ENCODE measurements around the gene TMEM121B. TPM values are rescaled to one million over a fixed set of nuclear protein-coding genes. Genes with fewer than 3 reads are reported as not detected.
"Not testable (repeated sequence)": the region's sequence is repeated elsewhere in the genome, so short reads cannot be mapped to it uniquely, and the experiment has no call there.

The TMEM121B gene
- total RNA-seq, 2 experiments from 2014 or later = 0.13 to 0.14 TPM

DNA sequence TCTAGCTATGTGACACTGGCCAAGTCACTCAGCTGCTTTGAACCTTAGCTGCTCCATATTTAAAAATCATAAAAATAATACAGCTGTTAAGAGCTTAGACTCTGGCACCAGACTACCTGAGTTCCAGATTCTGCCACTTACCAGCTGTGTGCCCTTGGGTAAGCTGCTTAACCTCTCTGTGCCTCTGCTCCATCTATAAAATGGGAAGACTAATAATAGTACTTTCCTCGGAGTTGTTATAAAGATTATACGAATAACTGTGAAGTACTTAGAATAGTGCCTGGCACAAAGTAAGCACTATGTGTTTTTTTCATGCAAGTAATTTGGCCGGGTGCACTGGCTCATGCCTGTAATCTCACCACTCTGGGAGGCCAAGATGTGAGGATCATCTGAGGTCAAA is 36.6 kb upstream of the TMEM121B start:
- peaks cover 38% of the 10 kb centered on the region for H3K4me1 Mint-ChIP-seq (ENCODE audit: low read depth)
- H3K9me3 Mint-ChIP-seq = no peaks in the 10 kb centered on the region
- TF ChIP-seq, protein P1, sequence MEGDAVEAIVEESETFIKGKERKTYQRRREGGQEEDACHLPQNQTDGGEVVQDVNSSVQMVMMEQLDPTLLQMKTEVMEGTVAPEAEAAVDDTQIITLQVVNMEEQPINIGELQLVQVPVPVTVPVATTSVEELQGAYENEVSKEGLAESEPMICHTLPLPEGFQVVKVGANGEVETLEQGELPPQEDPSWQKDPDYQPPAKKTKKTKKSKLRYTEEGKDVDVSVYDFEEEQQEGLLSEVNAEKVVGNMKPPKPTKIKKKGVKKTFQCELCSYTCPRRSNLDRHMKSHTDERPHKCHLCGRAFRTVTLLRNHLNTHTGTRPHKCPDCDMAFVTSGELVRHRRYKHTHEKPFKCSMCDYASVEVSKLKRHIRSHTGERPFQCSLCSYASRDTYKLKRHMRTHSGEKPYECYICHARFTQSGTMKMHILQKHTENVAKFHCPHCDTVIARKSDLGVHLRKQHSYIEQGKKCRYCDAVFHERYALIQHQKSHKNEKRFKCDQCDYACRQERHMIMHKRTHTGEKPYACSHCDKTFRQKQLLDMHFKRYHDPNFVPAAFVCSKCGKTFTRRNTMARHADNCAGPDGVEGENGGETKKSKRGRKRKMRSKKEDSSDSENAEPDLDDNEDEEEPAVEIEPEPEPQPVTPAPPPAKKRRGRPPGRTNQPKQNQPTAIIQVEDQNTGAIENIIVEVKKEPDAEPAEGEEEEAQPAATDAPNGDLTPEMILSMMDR (IDR thresholded peaks at IDR 0.05) = no peak
- no peak for ATAC-seq
- ChIA-PET POLR2A (interaction anchor here (1.0 to 2.0 kb wide), 6 partner anchors 14 to 481 kb away, joined by 3 to 7 read pairs (median 4); partner anchors contain the start of gene BCL2L13), CTCF (interaction anchor here (1.2 to 9.4 kb wide), 4 partner anchors 15 to 344 kb away, joined by 3 to 114 read pairs (median 4); no protein-coding TSS in a partner anchor)
- no peak for DNase-seq
- intact Hi-C loops (cut with micrococcal nuclease) = loop anchor here (5.0 kb wide), 1 partner anchor 70 kb away; no protein-coding TSS in a partner anchor
- peak overlapping the region; percentile 80 for H3K4me3 Mint-ChIP-seq
- no peaks in the 10 kb centered on the region for H3K27me3 Mint-ChIP-seq
- H3K36me3 Mint-ChIP-seq (ENCODE audit: low read depth) = peaks cover 32% of the 10 kb centered on the region
- H3K27ac Mint-ChIP-seq = peak overlapping the region; percentile 77

DNA sequence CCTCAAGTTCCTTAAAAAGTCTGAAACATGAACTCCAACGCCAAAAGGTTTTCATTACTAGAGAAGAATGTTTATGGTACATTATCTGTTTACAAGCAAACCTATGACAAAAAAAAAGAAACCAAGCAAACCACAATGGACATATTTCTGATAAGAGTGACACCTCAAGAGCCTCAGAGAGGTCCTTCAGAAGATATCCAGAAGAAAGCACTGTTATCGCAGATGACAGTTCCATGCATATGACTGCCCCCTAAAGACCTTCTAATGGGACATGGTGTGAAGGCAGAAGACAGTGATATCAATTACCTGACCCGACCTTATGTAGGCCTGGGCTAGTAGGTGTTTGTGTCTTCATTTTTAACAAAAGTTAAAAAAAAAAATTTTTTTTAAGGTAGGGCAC is 34.8 kb upstream of the TMEM121B start:
- ChIA-PET POLR2A (no interaction called here), CTCF (interaction anchor here (9.4 kb wide), 1 partner anchor 17 kb away, joined by 114 read pairs; no protein-coding TSS in a partner anchor)
- Mint-ChIP-seq H3K27me3 (no peaks in the 10 kb centered on the region), H3K27ac (no peak overlapping the region), H3K4me3 (peak overlapping the region; percentile 13), H3K4me1 (ENCODE audit: low read depth) (peaks cover 46% of the 10 kb centered on the region), H3K9me3 (no peaks in the 10 kb centered on the region), H3K36me3 (ENCODE audit: low read depth) (peaks cover 37% of the 10 kb centered on the region)
- DNase-seq (no peak), ATAC-seq (no peak)
- TF ChIP-seq, protein P1 (IDR thresholded peaks at IDR 0.05) = no peak
- intact Hi-C loops (cut with micrococcal nuclease) = loop anchor here (5.0 kb wide), 1 partner anchor 69 kb away; no protein-coding TSS in a partner anchor

DNA sequence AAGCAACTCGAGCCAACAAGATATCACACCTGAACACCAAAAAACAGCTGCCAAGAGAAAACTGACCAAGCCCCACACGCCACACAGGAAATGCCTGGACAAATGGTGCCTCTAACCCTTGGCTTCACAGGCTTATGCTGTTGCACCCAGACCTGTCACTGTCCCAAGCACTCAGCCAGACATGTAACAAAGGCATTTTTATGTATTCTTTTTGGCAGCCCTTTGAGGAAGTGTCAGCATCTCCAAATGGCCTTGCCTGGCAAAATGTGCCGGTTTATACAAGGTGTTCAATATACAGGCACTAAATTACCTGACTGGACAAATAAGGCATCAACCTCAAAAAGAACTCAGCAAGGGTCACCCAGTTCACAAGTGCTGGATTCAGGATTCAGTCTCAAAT is 31.8 kb upstream of the TMEM121B start:
- ChIA-PET CTCF (no interaction called here), POLR2A (no interaction called here)
- ATAC-seq = no peak
- peaks cover 44% of the 10 kb centered on the region for H3K4me1 Mint-ChIP-seq (ENCODE audit: low read depth)
- no peaks in the 10 kb centered on the region for H3K27me3 Mint-ChIP-seq
- peaks cover 32% of the 10 kb centered on the region for H3K36me3 Mint-ChIP-seq (ENCODE audit: low read depth)
- H3K9me3 Mint-ChIP-seq = no peaks in the 10 kb centered on the region
- H3K4me3 Mint-ChIP-seq = no peak overlapping the region
- DNase-seq = no peak
- intact Hi-C loops (cut with micrococcal nuclease) = no loop called here
- H3K27ac Mint-ChIP-seq = no peak overlapping the region
- TF ChIP-seq, protein P1 (IDR thresholded peaks at IDR 0.05) = no peak

DNA sequence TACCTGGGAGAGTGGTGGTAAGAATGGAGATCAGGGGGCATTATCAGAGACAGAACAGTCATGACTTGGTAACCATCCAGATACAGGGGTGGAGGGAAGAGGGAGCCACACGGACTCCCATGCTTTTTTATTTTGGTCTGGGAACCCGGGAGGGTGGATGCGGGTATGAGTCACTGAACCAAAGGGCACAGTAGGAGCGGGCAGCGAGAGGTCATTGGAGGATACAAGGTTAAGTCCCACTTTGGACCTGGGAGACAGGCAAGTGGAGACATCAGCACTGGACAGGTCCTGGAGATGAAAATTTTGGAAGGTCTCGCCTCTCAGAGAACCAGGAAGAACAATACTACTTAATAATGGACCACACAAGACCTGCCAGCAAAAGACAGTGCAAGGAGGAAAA is 31.2 kb upstream of the TMEM121B start:
- peaks cover 31% of the 10 kb centered on the region for H3K36me3 Mint-ChIP-seq (ENCODE audit: low read depth)
- TF ChIP-seq, protein P1 (IDR thresholded peaks at IDR 0.05) = no peak
- CTCF ChIA-PET = no interaction called here
- POLR2A ChIA-PET = no interaction called here
- no peak overlapping the region for H3K27ac Mint-ChIP-seq
- H3K9me3 Mint-ChIP-seq = no peaks in the 10 kb centered on the region
- H3K27me3 Mint-ChIP-seq = no peaks in the 10 kb centered on the region
- H3K4me1 Mint-ChIP-seq (ENCODE audit: low read depth) = peaks cover 38% of the 10 kb centered on the region
- H3K4me3 Mint-ChIP-seq = no peak overlapping the region
- DNase-seq (no peak), ATAC-seq (no peak)
- intact Hi-C loops (cut with micrococcal nuclease) = no loop called here

DNA sequence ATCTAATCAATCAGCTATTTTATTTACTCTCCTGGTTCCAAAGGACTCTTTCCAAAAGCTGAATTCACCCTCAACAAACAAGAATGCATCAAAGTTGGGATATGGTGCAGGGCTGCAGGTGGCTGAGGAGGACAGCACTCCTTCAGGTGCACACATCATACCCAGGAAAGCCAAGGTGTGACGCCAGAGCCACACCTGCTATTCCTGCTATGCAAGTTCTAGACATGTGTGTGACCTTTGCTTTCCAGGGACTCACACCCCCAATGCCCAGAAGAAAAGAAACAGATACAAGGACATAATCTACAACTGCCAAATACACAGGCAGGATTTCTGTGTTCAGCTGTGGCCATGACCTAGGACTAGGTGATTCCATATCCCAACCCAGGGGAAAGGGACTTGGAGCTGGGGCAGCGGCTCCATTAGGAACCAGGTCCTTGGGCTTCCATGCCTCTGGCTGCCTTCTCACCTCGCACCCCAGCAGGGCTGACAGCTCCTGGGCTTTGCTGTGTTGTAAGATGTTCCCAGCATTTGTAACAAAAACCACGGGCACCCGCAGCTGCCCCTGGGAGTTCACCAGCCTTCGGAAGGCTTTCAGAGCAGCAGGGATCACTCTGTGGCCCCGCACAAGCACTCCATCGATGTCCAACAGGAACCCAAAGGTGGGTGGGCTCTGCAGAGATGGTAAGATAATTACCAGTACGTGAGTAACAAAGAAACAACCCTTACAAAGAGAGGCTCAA is 28.1 kb upstream of the TMEM121B start:
- Mint-ChIP-seq H3K9me3 (no peaks in the 10 kb centered on the region), H3K36me3 (ENCODE audit: low read depth) (peaks cover 20% of the 10 kb centered on the region), H3K27me3 (no peaks in the 10 kb centered on the region), H3K27ac (no peak overlapping the region), H3K4me1 (ENCODE audit: low read depth) (peaks cover 22% of the 10 kb centered on the region), H3K4me3 (no peak overlapping the region)
- ChIA-PET POLR2A (interaction anchor here (1.4 kb wide), 1 partner anchor 10 kb away, joined by 3 read pairs; the partner anchor contains the start of gene HDHD5), CTCF (no interaction called here)
- ATAC-seq = no peak
- no peak for DNase-seq
- intact Hi-C loops (cut with micrococcal nuclease) = no loop called here
- TF ChIP-seq, protein P1 (IDR thresholded peaks at IDR 0.05) = no peak

DNA sequence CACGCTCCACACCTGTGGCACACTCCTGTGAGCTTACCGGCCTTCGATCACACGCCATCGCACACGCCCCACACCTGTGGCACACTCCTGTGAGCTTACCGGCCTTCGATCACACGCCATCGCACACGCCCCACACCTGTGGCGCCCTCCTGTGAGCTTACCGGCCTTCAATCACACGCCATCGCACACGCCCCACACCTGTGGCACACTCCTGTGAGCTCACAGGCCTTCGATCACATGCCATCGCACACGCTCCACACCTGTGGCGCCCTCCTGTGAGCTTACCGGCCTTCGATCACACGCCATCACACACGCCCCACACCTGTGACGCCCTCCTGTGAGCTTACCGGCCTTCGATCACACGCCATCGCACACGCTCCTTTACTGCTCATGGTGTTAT is 26.3 kb upstream of the TMEM121B start:
- ATAC-seq; H3K4me3 Mint-ChIP-seq; DNase-seq; H3K9me3 Mint-ChIP-seq; POLR2A ChIA-PET; H3K27me3 Mint-ChIP-seq; H3K27ac Mint-ChIP-seq; intact Hi-C loops (cut with micrococcal nuclease): not testable (repeated sequence)
- CTCF ChIA-PET = interaction anchor here (1.8 kb wide), 1 partner anchor 24 kb away, joined by 7 read pairs; no protein-coding TSS in a partner anchor
- Mint-ChIP-seq H3K4me1 (ENCODE audit: low read depth) (peaks cover 13% of the 10 kb centered on the region), H3K36me3 (ENCODE audit: low read depth) (peaks cover 23% of the 10 kb centered on the region)

All from activated CD8-positive, alpha-beta T cell treated with anti-CD3 and anti-CD28 coated beads for 36 hours (primary cell).